Astrocyte (in vitro differentiated cells and primary cell): ENCODE measurements around the gene ALDH1A2. TPM values are rescaled to one million over a fixed set of nuclear protein-coding genes. Genes with fewer than 3 reads are reported as not detected.
"Not testable (repeated sequence)": the region's sequence is repeated elsewhere in the genome, so short reads cannot be mapped to it uniquely, and the experiment has no call there.

Experiments used
- DNase-seq: peaks from one replicate; pipeline ENCODE4 v3.0.0-alpha.2; 2010; ENCODE audit warnings: low read depth
- FAIRE-seq: peaks from 2 replicates; lab custom pipeline; 2011; peaks lifted over from hg19 to GRCh38; lab: Jason Lieb, UNC
- H2AFZ ChIP-seq: 2 replicates; pipeline ENCODE4 v1.6.0; 2012; ENCODE audit warnings: low read depth, low read length, inconsistent platforms
- H3K27ac ChIP-seq: 2 replicates; pipeline ENCODE4 v1.5.1; 2011; ENCODE audit warnings: low read depth, low read length, inconsistent platforms
- H3K27me3 ChIP-seq: 2 replicates; pipeline ENCODE4 v1.6.0; 2011; ENCODE audit warnings: low read length, inconsistent platforms; ENCODE audit not compliant: insufficient read depth
- H3K36me3 ChIP-seq: 2 replicates; pipeline ENCODE4 v1.5.1; 2011; ENCODE audit warnings: low read length, inconsistent platforms; ENCODE audit not compliant: insufficient read depth
- H3K4me1 ChIP-seq: 2 replicates; pipeline ENCODE4 v1.5.1; 2011; ENCODE audit warnings: low read length, inconsistent platforms; ENCODE audit not compliant: insufficient read depth
- H3K4me2 ChIP-seq: 2 replicates; pipeline ENCODE4 v1.6.0; 2012; ENCODE audit warnings: low read length, inconsistent platforms
- H3K4me3 ChIP-seq: 2 replicates; pipeline ENCODE4 v1.5.1; 2011; ENCODE audit warnings: low read depth, mild to moderate bottlenecking, low read length, inconsistent platforms; ENCODE audit not compliant: insufficient read depth
- H3K79me2 ChIP-seq: 2 replicates; pipeline ENCODE4 v1.6.0; 2012; ENCODE audit warnings: mild to moderate bottlenecking, low read length, inconsistent platforms; ENCODE audit not compliant: insufficient read depth
- H3K9ac ChIP-seq: 2 replicates; pipeline ENCODE4 v1.6.0; 2012; ENCODE audit warnings: mild to moderate bottlenecking, low read length, inconsistent platforms
- H3K9me3 ChIP-seq: 2 replicates; pipeline ENCODE4 v1.5.1; 2012; ENCODE audit warnings: low read depth, mild to moderate bottlenecking, low read length, inconsistent platforms; ENCODE audit not compliant: insufficient read depth
- H4K20me1 ChIP-seq: 2 replicates; pipeline ENCODE4 v1.6.0; 2012; ENCODE audit warnings: low read length, inconsistent platforms; ENCODE audit not compliant: insufficient read depth
- H3K27ac Mint-ChIP-seq: one replicate; pipeline ENCODE4 v1.8.0; 2021; ENCODE audit warnings: mild to moderate bottlenecking, mixed read lengths; ENCODE audit not compliant: unreplicated experiment
- H3K27me3 Mint-ChIP-seq: one replicate; pipeline ENCODE4 v1.8.0; 2021; ENCODE audit warnings: low read depth, mixed read lengths; ENCODE audit not compliant: unreplicated experiment
- H3K36me3 Mint-ChIP-seq: one replicate; pipeline ENCODE4 v1.8.0; 2021; ENCODE audit warnings: low read depth, mixed read lengths; ENCODE audit not compliant: unreplicated experiment
- H3K4me1 Mint-ChIP-seq: one replicate; pipeline ENCODE4 v1.8.0; 2021; ENCODE audit warnings: low read depth, mixed read lengths; ENCODE audit not compliant: unreplicated experiment
- H3K4me3 Mint-ChIP-seq: one replicate; pipeline ENCODE4 v1.8.0; 2021; ENCODE audit warnings: mild to moderate bottlenecking, moderate library complexity, mixed read lengths; ENCODE audit not compliant: unreplicated experiment
- H3K9me3 Mint-ChIP-seq: one replicate; pipeline ENCODE4 v1.8.0; 2021; ENCODE audit warnings: mild to moderate bottlenecking, mixed read lengths; ENCODE audit not compliant: unreplicated experiment
- EZH2 ChIP-seq: IDR thresholded peaks from 2 replicates; pipeline ENCODE4 v1.6.1; 2012; ENCODE audit warnings: mild to moderate bottlenecking, low read length, inconsistent platforms; ENCODE audit not compliant: insufficient read depth
- total RNA-seq: library from RNA; stranded (reverse); gene quantifications from 2 replicates; pipeline ENCODE4 v1.2.1, GENCODE V29; 2021
- TF ChIP-seq, protein P1 (sequence below): IDR thresholded peaks from 2 replicates; pipeline ENCODE4 v1.5.1; 2011; ENCODE audit warnings: low read depth, mild to moderate bottlenecking, inconsistent platforms, low read length, moderate library complexity; ENCODE audit not compliant: insufficient read depth

Gene ALDH1A2
- total RNA-seq, 1 donor from 2014 or later = 0.98 TPM

- Histone ChIP-seq H3K27ac (no peak overlapping the region), H2AFZ (no peak overlapping the region), H3K9me3 (no peaks in the 10 kb centered on the region), H3K9ac (no peak overlapping the region), H3K4me1 (no peaks in the 10 kb centered on the region), H3K4me2 (no peak overlapping the region), H3K4me3 (no peak overlapping the region), H4K20me1 (no peaks in the 10 kb centered on the region), H3K36me3 (no peaks in the 10 kb centered on the region), H3K79me2 (no peaks in the 10 kb centered on the region), H3K27me3 (peaks cover 4% of the 10 kb centered on the region)
- FAIRE-seq (no peak), DNase-seq (no peak)
- H3K4me3 Mint-ChIP-seq = no peak overlapping the region
- H3K27me3 Mint-ChIP-seq = peaks cover 7% of the 10 kb centered on the region
- H3K27ac Mint-ChIP-seq = no peak overlapping the region
- H3K4me1 Mint-ChIP-seq = peaks cover 6% of the 10 kb centered on the region
- no peaks in the 10 kb centered on the region for H3K36me3 Mint-ChIP-seq
- TF ChIP-seq EZH2 = no peak
- TF ChIP-seq, protein P1, sequence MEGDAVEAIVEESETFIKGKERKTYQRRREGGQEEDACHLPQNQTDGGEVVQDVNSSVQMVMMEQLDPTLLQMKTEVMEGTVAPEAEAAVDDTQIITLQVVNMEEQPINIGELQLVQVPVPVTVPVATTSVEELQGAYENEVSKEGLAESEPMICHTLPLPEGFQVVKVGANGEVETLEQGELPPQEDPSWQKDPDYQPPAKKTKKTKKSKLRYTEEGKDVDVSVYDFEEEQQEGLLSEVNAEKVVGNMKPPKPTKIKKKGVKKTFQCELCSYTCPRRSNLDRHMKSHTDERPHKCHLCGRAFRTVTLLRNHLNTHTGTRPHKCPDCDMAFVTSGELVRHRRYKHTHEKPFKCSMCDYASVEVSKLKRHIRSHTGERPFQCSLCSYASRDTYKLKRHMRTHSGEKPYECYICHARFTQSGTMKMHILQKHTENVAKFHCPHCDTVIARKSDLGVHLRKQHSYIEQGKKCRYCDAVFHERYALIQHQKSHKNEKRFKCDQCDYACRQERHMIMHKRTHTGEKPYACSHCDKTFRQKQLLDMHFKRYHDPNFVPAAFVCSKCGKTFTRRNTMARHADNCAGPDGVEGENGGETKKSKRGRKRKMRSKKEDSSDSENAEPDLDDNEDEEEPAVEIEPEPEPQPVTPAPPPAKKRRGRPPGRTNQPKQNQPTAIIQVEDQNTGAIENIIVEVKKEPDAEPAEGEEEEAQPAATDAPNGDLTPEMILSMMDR = no peak
- no peaks in the 10 kb centered on the region for H3K9me3 Mint-ChIP-seq
Measured at GRCh38 chr15:58081456-58081855, 15.9 kb upstream of the ALDH1A2 start.

DNA sequence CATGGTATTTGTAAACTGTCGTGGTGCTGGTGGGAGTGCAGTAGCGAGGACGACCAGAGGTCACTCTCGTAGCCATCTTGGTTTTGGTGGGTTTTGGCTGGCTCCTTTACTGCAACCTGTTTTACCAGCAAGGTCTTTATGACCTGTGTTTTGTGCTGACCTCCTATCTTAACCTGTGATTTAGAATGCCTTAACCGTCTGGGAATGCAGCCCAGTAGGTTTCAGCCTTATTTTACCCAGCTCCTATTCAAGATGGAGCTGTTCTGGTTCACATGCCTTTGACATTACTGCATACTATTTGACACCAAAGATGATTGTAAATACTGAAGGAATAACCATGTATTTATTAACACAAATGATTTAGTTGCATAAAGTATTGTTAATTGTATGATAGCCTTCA lies 15.4 kb upstream of the ALDH1A2 start:
- not testable (repeated sequence) for H3K9me3 Mint-ChIP-seq, H3K4me2 ChIP-seq, H3K36me3 Mint-ChIP-seq, H4K20me1 ChIP-seq, H3K4me1 Mint-ChIP-seq, H3K79me2 ChIP-seq, H3K9ac ChIP-seq, DNase-seq, H3K27ac ChIP-seq, H3K27me3 Mint-ChIP-seq, H3K36me3 ChIP-seq, H3K4me3 ChIP-seq, H3K4me1 ChIP-seq, FAIRE-seq, H3K4me3 Mint-ChIP-seq, H3K27me3 ChIP-seq, H3K9me3 ChIP-seq, H2AFZ ChIP-seq
- H3K27ac Mint-ChIP-seq = peak overlapping the region; percentile 2

- H3K27me3 ChIP-seq = peaks cover 4% of the 10 kb centered on the region
- H3K27ac Mint-ChIP-seq = peak overlapping the region; percentile 2
- H3K4me1 ChIP-seq = no peaks in the 10 kb centered on the region
- H3K36me3 Mint-ChIP-seq = no peaks in the 10 kb centered on the region
- no peak overlapping the region for H3K4me3 Mint-ChIP-seq
- no peak overlapping the region for H3K27ac ChIP-seq
- no peak for DNase-seq
- no peak overlapping the region for H3K9ac ChIP-seq
- H3K79me2 ChIP-seq = no peaks in the 10 kb centered on the region
- no peak overlapping the region for H3K4me3 ChIP-seq
- H3K9me3 Mint-ChIP-seq = no peaks in the 10 kb centered on the region
- H3K36me3 ChIP-seq = no peaks in the 10 kb centered on the region
- TF ChIP-seq, protein P1 = no peak
- no peak for TF ChIP-seq EZH2
- H3K4me1 Mint-ChIP-seq = peaks cover 4% of the 10 kb centered on the region
- H4K20me1 ChIP-seq = no peaks in the 10 kb centered on the region
- no peaks in the 10 kb centered on the region for H3K9me3 ChIP-seq
- no peak overlapping the region for H2AFZ ChIP-seq
- no peak overlapping the region for H3K4me2 ChIP-seq
- FAIRE-seq = no peak
- peaks cover 7% of the 10 kb centered on the region for H3K27me3 Mint-ChIP-seq
Measured at GRCh38 chr15:58080398-58080797, 14.9 kb upstream of the ALDH1A2 start.
